Progenitor cell of endocrine pancreas (in vitro differentiated cells): ENCODE data around the gene ZSWIM4. TPM values are rescaled to one million over a fixed set of nuclear protein-coding genes. Genes with fewer than 3 reads are reported as not detected.

Source experiments
- DNase-seq: peaks from one replicate; pipeline ENCODE4 v3.0.0; 2021; ENCODE audit warnings: low spot score; ENCODE audit not compliant: unreplicated experiment
- H3K27ac Mint-ChIP-seq: 2 replicates; pipeline ENCODE4 v1.8.0; 2021; ENCODE audit warnings: mild to moderate bottlenecking, moderate library complexity, mixed read lengths
- H3K27me3 Mint-ChIP-seq: 2 replicates; pipeline ENCODE4 v1.8.0; 2021; ENCODE audit warnings: mixed read lengths
- H3K36me3 Mint-ChIP-seq: 2 replicates; pipeline ENCODE4 v1.8.0; 2022; ENCODE audit warnings: mixed read lengths; ENCODE audit not compliant: insufficient read depth
- H3K4me1 Mint-ChIP-seq: 2 replicates; pipeline ENCODE4 v1.8.0; 2021; ENCODE audit warnings: low read depth, mixed read lengths
- H3K4me3 Mint-ChIP-seq: 2 replicates; pipeline ENCODE4 v1.8.0; 2021; ENCODE audit warnings: low read depth, mild to moderate bottlenecking, moderate library complexity, mixed read lengths
- H3K9me3 Mint-ChIP-seq: 2 replicates; pipeline ENCODE4 v1.8.0; 2021; ENCODE audit warnings: low read depth, mixed read lengths
- total RNA-seq: library from RNA; stranded (reverse); gene quantifications from 2 replicates; pipeline ENCODE4 v1.2.1, GENCODE V29; 2021
- TF ChIP-seq, protein P1 (sequence below): fragments of 200-600 bp; sonication (generic); IDR thresholded peaks from one replicate; pipeline ENCODE4 v1.5.0; 2021; ENCODE audit warnings: antibody characterized with exemption, mild to moderate bottlenecking; ENCODE audit not compliant: unreplicated experiment

ZSWIM4 gene
- total RNA-seq, 1 donor from 2014 or later: 34.6 TPM

DNA sequence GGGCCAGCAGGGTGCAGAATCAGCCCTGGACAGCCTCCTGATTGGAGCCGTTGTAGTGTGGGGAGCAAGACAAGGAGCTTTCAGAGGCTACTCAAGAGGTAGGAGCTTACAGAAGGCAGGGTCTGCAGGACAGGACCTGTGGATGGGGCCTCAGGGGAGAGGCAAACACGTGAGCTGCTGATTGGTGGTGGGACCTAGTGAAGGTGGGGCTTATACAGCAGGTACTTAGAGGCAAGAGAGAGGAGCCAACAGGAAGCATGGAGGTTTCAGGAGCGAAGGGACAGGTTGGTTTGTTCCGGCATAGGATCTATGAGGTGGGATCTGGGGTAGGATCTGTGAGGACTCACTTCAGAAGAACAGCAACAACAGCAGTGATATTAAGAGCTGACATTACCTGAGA is 32.4 kb downstream of the ZSWIM4 start:
- DNase-seq: no peak
- H3K4me3 Mint-ChIP-seq: no peak overlapping the region
- peaks cover 32% of the 10 kb centered on the region for H3K36me3 Mint-ChIP-seq
- no peaks in the 10 kb centered on the region for H3K9me3 Mint-ChIP-seq
- no peaks in the 10 kb centered on the region for H3K27me3 Mint-ChIP-seq
- peak overlapping the region; percentile 2 for H3K27ac Mint-ChIP-seq
- no peaks in the 10 kb centered on the region for H3K4me1 Mint-ChIP-seq
- TF ChIP-seq, protein P1, sequence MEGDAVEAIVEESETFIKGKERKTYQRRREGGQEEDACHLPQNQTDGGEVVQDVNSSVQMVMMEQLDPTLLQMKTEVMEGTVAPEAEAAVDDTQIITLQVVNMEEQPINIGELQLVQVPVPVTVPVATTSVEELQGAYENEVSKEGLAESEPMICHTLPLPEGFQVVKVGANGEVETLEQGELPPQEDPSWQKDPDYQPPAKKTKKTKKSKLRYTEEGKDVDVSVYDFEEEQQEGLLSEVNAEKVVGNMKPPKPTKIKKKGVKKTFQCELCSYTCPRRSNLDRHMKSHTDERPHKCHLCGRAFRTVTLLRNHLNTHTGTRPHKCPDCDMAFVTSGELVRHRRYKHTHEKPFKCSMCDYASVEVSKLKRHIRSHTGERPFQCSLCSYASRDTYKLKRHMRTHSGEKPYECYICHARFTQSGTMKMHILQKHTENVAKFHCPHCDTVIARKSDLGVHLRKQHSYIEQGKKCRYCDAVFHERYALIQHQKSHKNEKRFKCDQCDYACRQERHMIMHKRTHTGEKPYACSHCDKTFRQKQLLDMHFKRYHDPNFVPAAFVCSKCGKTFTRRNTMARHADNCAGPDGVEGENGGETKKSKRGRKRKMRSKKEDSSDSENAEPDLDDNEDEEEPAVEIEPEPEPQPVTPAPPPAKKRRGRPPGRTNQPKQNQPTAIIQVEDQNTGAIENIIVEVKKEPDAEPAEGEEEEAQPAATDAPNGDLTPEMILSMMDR: no peak

DNA sequence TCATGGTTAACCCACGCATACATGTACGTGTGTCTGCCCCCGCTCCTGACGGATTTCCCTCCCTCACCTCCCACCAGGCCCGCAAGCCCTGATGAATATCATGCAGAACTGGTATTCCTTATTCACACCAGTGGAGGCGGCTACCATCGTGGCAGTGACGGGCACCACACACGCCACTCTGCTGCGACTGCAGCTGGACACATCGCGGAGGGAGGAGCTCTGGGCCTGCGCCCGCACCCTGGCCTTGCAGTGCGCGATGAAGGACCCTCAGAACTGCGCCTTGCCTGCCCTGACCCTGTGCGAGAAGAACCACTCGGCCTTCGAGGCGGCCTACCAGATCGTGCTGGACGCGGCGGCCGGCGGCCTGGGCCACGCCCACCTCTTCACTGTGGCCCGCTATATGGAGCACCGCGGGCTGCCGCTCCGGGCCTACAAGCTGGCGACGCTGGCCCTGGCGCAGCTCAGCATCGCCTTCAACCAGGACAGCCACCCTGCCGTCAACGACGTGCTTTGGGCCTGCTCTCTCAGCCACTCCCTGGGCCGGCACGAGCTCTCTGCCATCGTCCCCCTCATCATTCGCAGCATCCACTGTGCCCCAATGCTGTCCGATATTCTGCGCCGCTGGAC is 35.0 kb downstream of the ZSWIM4 start:
- DNase-seq: no peak
- Mint-ChIP-seq H3K4me3 (no peak overlapping the region), H3K36me3 (peaks cover 26% of the 10 kb centered on the region), H3K27me3 (no peaks in the 10 kb centered on the region), H3K4me1 (peaks cover 9% of the 10 kb centered on the region), H3K27ac (no peak overlapping the region), H3K9me3 (no peaks in the 10 kb centered on the region)
- TF ChIP-seq, protein P1: no peak

DNA sequence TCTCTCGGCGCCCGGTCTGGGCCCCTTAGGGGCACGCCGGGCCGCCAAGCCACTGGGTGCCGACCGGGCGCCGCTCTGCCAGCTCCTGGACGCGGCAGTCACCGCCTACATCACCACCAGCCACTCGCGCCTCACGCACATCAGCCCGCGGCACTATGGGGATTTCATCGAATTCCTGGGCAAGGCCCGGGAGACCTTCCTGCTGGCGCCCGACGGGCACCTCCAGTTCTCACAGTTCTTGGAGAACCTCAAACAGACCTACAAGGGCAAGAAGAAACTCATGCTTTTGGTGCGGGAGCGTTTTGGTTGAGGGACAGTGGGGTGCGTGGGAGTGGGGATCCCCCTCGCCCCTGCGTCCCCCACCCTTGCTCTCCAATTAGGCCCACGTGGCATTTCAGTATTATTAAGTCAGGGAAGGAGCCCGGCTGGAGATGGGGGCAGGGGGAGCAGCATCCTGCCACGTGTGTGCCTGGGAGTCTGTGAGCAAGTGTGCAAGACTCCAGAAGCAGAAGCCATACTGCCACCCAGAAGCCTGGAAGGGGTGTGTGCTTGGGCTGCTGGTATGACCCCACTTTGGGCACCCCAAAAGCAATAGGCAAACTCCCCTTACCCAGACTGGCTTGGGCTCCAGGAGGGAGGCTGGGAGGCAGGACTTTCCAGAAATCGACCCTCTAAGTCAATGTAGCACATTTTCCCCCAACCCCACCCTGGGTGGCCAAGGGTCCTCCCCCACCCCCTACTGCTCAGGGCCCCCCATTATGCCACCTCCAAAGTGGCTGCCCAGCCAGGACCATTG is 35.7 kb downstream of the ZSWIM4 start:
- Mint-ChIP-seq H3K4me3 (no peak overlapping the region), H3K27ac (no peak overlapping the region)

DNA sequence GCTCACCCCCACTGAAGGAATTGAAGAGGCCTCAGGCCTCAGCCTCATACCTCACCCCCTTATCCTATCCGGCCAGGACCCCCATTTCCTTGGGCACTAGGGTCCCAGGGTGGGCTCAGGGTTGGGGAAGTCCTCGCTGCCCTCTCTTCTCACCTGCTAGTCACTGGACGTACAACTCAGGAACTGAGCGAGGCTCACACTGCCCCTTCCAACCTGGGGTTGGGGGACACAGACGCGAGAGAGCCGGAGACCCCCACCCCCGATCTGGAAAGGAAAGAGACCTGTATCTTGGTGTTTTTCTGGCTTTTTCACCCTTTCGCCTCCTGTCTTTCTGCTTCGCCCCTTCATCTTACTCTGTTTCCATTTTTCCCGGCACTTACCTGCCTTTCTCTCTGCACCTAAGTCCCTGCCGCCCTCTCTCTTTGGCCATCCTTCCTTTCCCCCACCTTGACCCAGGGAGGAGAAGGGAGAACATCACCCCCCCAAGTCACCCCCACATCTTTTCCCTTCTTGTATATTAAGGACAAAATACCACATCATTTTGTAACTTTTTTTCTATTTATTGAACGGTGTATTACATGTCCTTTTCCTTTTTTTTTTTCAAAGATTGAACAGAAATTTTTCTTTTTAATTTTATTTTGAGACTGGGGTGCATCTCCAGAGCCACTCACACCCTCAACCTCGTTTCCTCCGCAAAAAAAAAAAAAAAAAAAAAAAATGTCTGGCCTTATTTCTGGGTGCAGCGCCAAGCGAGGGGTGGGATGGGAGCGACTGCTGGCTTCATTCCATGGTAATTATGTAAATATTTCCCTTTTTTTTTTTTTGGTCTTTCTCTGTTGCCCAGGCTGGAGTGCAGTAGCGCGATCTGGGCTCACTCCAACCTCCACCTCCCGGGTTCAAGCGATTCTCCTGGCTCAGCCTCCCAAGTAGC is 36.6 kb downstream of the ZSWIM4 start:
- Mint-ChIP-seq H3K9me3 (no peaks in the 10 kb centered on the region), H3K4me3 (no peak overlapping the region), H3K27me3 (no peaks in the 10 kb centered on the region), H3K36me3 (peaks cover 19% of the 10 kb centered on the region), H3K27ac (no peak overlapping the region), H3K4me1 (peaks cover 9% of the 10 kb centered on the region)
- TF ChIP-seq, protein P1: no peak
- no peak for DNase-seq

More for the DNA sequence above, 35.7 kb downstream of the ZSWIM4 start:
- no peaks in the 10 kb centered on the region for H3K9me3 Mint-ChIP-seq
- TF ChIP-seq, protein P1: no peak
- peaks cover 9% of the 10 kb centered on the region for H3K4me1 Mint-ChIP-seq
- no peak for DNase-seq
- peaks cover 22% of the 10 kb centered on the region for H3K36me3 Mint-ChIP-seq
- no peaks in the 10 kb centered on the region for H3K27me3 Mint-ChIP-seq
